Hepatocyte (in vitro differentiated cells): ENCODE data around the gene CAMKK2. TPM values are rescaled to one million over a fixed set of nuclear protein-coding genes. Genes with fewer than 3 reads are reported as not detected.
"Not testable (repeated sequence)": the region's sequence is repeated elsewhere in the genome, so short reads cannot be mapped to it uniquely, and the experiment has no call there.

ENCODE experiments used
- DNase-seq: peaks from one replicate; pipeline ENCODE4 v3.0.0-alpha.2; 2016; ENCODE audit warnings: low spot score
- H2AFZ ChIP-seq: fragments of 200-600 bp; sonication (generic); 2 replicates; pipeline ENCODE4 v1.6.0; 2016; ENCODE audit warnings: antibody characterized with exemption, mild to moderate bottlenecking
- H3K27ac ChIP-seq: fragments of 200-600 bp; sonication (generic); 2 replicates; pipeline ENCODE4 v1.5.1; 2016; ENCODE audit warnings: mild to moderate bottlenecking
- H3K27me3 ChIP-seq: fragments of 200-600 bp; sonication (generic); 2 replicates; pipeline ENCODE4 v1.6.1; 2016
- H3K36me3 ChIP-seq: fragments of 200-600 bp; sonication (generic); replicated peaks from 2 replicates; pipeline ENCODE4 v1.5.1; 2016; ENCODE audit warnings: low read depth; ENCODE audit not compliant: insufficient read depth
- H3K4me1 ChIP-seq: fragments of 200-600 bp; sonication (generic); 2 replicates; pipeline ENCODE4 v1.5.1; 2016; ENCODE audit warnings: mild to moderate bottlenecking, moderate library complexity; ENCODE audit not compliant: insufficient read depth
- H3K4me2 ChIP-seq: fragments of 200-600 bp; sonication (generic); 2 replicates; pipeline ENCODE4 v1.6.0; 2016
- H3K4me3 ChIP-seq: fragments of 200-600 bp; sonication (generic); 2 replicates; pipeline ENCODE4 v1.5.1; 2016; ENCODE audit warnings: mild to moderate bottlenecking
- H3K79me2 ChIP-seq: fragments of 200-600 bp; sonication (generic); 2 replicates; pipeline ENCODE4 v1.6.0; 2017; ENCODE audit warnings: mild to moderate bottlenecking
- H3K9me2 ChIP-seq: fragments of 200-600 bp; sonication (generic); replicated peaks from 2 replicates; pipeline ENCODE4 v1.6.0; 2017; ENCODE audit warnings: mild to moderate bottlenecking; ENCODE audit not compliant: insufficient read depth
- H3K9me3 ChIP-seq: fragments of 200-600 bp; sonication (generic); 2 replicates; pipeline ENCODE4 v1.5.1; 2016; ENCODE audit warnings: low read depth, mild to moderate bottlenecking
- H4K20me1 ChIP-seq: fragments of 200-600 bp; sonication (generic); 2 replicates; pipeline ENCODE4 v1.6.0; 2016; ENCODE audit warnings: mild to moderate bottlenecking; ENCODE audit not compliant: insufficient read depth, poor library complexity, severe bottlenecking
- CTCF ChIP-seq: fragments of 200-600 bp; sonication (generic); IDR thresholded peaks from 2 replicates; pipeline ENCODE4 v1.5.1; 2016; ENCODE audit warnings: antibody characterized with exemption, mild to moderate bottlenecking; ENCODE audit not compliant: poor library complexity
- EZH2 ChIP-seq: fragments of 200-600 bp; sonication (generic); IDR thresholded peaks from 2 replicates; pipeline ENCODE4 v1.6.1; 2016; ENCODE audit warnings: antibody characterized with exemption, mild to moderate bottlenecking, borderline replicate concordance
- EZH2phosphoT487 ChIP-seq: fragments of 200-600 bp; sonication (generic); IDR thresholded peaks from one replicate; pipeline ENCODE4 v1.6.1; 2018; ENCODE audit warnings: antibody characterized with exemption, mild to moderate bottlenecking, low read depth, moderate library complexity; ENCODE audit not compliant: unreplicated experiment, severe bottlenecking
- WGBS: methylation state at CpG from one replicate; pipeline ENCODE4 v1.1.6; 2016; ENCODE audit warnings: low lambda C conversion rate; ENCODE audit errors: missing lambda C conversion rate; 5-methylcytosine and 5-hydroxymethylcytosine counted together
- polyA plus RNA-seq: library from polyadenylated mRNA; unstranded; fragments of >200 nt; fragmentation: Nextera tagmentation; extraction: Ambion mirVana; gene quantifications from 2 replicates; pipeline ENCODE4 v1.2.1, GENCODE V29; 2016
- total RNA-seq: library from RNA; depleted of rRNA; stranded (reverse); fragments of >200 nt; gene quantifications from 2 replicates; pipeline ENCODE4 v1.2.3, GENCODE V29; 2014

Gene CAMKK2
- total and polyA plus RNA-seq, 2 experiments from 2014 or later = 21.5 to 21.9 TPM

DNA sequence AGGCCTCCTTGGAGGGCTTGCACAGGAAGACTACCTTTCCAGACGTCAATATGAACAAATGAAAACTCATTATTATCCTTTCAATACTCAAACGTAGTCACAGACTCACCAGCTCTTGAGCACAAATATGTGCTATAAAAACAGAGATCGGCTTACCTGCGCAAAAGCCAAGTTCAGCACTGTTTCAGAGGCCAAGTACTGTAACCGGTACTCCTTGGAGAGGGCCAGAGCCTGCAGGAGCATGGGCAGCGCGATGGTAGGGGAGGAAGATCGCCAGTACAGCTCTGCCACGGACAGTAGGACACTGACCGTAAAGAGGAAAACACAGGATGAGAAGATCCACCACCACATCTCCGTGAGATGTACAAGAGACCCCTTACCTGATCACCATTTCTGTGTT, 21.6 kb upstream of the CAMKK2 start:
- no peak overlapping the region for H3K4me2 ChIP-seq
- no peak for TF ChIP-seq EZH2phosphoT487
- TF ChIP-seq EZH2 = no peak
- TF ChIP-seq CTCF = no peak
- WGBS = 96% methylated on average over 11 of the region's 11 CpGs
- H3K9me2 ChIP-seq = no peaks in the 10 kb centered on the region
- no peak overlapping the region for H3K27ac ChIP-seq
- H3K9me3 ChIP-seq = no peaks in the 10 kb centered on the region
- H3K4me3 ChIP-seq = no peak overlapping the region
- no peaks in the 10 kb centered on the region for H3K36me3 ChIP-seq
- H3K27me3 ChIP-seq = no peaks in the 10 kb centered on the region
- no peaks in the 10 kb centered on the region for H3K4me1 ChIP-seq
- H4K20me1 ChIP-seq = no peaks in the 10 kb centered on the region
- H2AFZ ChIP-seq = no peak overlapping the region
- DNase-seq = no peak
- H3K79me2 ChIP-seq = peaks cover 7% of the 10 kb centered on the region

GRCh38 chr12:121314431-121314830, 17.9 kb upstream of the CAMKK2 start:
- H3K4me1 ChIP-seq = no peaks in the 10 kb centered on the region
- no peaks in the 10 kb centered on the region for H3K9me2 ChIP-seq
- H3K79me2 ChIP-seq = peaks cover 7% of the 10 kb centered on the region
- no peak for DNase-seq
- H3K27ac ChIP-seq = no peak overlapping the region
- no peaks in the 10 kb centered on the region for H3K36me3 ChIP-seq
- no peak for TF ChIP-seq EZH2
- no peak for TF ChIP-seq EZH2phosphoT487
- no peak for TF ChIP-seq CTCF
- no peaks in the 10 kb centered on the region for H4K20me1 ChIP-seq
- no peak overlapping the region for H3K4me2 ChIP-seq
- WGBS = 99% methylated on average over 3 of the region's 3 CpGs
- H3K4me3 ChIP-seq = no peak overlapping the region
- no peak overlapping the region for H2AFZ ChIP-seq
- no peaks in the 10 kb centered on the region for H3K27me3 ChIP-seq
- H3K9me3 ChIP-seq = no peaks in the 10 kb centered on the region

DNA sequence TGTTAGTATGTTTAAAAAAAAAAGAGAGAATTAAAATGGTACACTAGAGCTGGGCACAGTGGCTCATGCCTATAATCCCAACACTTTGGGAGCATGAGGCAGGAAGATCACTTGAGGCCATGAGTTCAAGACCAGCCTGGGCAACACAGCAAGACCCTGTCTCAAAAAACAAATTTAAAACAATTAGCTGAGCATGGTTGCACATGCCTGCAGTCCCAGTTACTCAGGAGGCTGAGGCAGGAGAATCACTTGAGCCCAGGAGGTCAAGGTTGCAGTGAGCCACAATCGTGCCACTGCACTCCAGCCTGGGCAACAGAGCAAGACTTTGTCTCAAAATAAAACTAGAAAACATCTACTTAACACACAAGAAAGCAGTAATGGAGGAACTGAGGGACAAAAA, 13.7 kb upstream of the CAMKK2 start:
- H3K27me3 ChIP-seq, H2AFZ ChIP-seq, H3K36me3 ChIP-seq, DNase-seq, H3K9me3 ChIP-seq, H3K27ac ChIP-seq, H3K4me1 ChIP-seq, H4K20me1 ChIP-seq, H3K4me2 ChIP-seq, H3K4me3 ChIP-seq, H3K79me2 ChIP-seq, H3K9me2 ChIP-seq: not testable (repeated sequence)
- WGBS = 95% methylated on average over 1 of the region's 1 CpG

DNA sequence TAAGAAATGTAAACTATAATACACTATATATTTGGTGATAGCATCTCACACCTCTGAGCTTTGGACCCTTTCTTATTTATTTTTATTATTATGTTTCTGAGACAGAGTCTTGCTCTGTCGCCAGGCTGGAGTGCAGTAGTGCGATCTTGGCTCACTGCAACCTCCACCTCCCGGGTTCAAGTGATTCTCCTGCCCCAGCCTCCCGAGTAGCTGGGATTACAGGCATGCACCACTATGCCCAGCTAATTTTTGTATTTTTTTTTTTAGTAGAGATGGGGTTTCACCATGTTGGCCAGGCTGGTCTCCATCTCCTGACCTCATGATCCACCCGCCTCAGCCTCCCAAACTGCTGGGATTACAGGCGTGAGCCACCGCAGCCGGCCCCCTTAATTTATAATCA, 10.9 kb upstream of the CAMKK2 start:
- H3K27ac ChIP-seq, DNase-seq, H3K4me3 ChIP-seq, H3K27me3 ChIP-seq, H3K4me1 ChIP-seq, H2AFZ ChIP-seq, H3K79me2 ChIP-seq, H4K20me1 ChIP-seq, H3K9me3 ChIP-seq, H3K9me2 ChIP-seq, H3K4me2 ChIP-seq, H3K36me3 ChIP-seq: not testable (repeated sequence)
- WGBS = 94% methylated on average over 8 of the region's 8 CpGs

GRCh38 chr12:121304306-121304705, 7.8 kb upstream of the CAMKK2 start:
- Histone ChIP-seq H3K79me2 (no peaks in the 10 kb centered on the region), H3K27me3 (no peaks in the 10 kb centered on the region), H2AFZ (no peak overlapping the region), H3K9me3 (no peaks in the 10 kb centered on the region), H4K20me1 (no peaks in the 10 kb centered on the region), H3K36me3 (no peaks in the 10 kb centered on the region), H3K9me2 (no peaks in the 10 kb centered on the region), H3K4me2 (no peak overlapping the region), H3K4me3 (no peak overlapping the region), H3K4me1 (no peaks in the 10 kb centered on the region), H3K27ac (no peak overlapping the region)
- TF ChIP-seq EZH2 (no peak), CTCF (no peak), EZH2phosphoT487 (no peak)
- WGBS = 86% methylated on average over 4 of the region's 4 CpGs
- no peak for DNase-seq
